ENCODE results near the gene ZNF665.
"Not testable (repeated sequence)": the region's sequence is repeated elsewhere in the genome, so short reads cannot be mapped to it uniquely, and the experiment has no call there.

ZNF665 gene

GRCh38 chr19:53131085-53131590 lies 62.0 kb downstream of the ZNF665 start:
- H3K4me3 ChIP-seq (ENCODE audit: low read depth, low read length) = no peak overlapping the region; the same call in 1 of the 2 replicates
- TF ChIP-seq CTCF (IDR thresholded peaks at IDR 0.05; ENCODE audit: control insufficient read depth, extremely low read depth, insufficient read depth) = no peak
- DNase-seq (ENCODE audit: low read depth) = no peak

GRCh38 chr19:53130506-53130905 lies 62.7 kb downstream of the ZNF665 start:
- DNase-seq (ENCODE audit: low read depth) = no peak
- TF ChIP-seq CTCF (IDR thresholded peaks at IDR 0.05; ENCODE audit: control insufficient read depth, extremely low read depth, insufficient read depth) = no peak
- no peak overlapping the region for H3K4me3 ChIP-seq (ENCODE audit: low read depth, low read length)

- not testable (repeated sequence) for H3K4me3 ChIP-seq (ENCODE audit: low read depth, low read length); DNase-seq (ENCODE audit: low read depth)
These were observed 66.2 kb downstream of the ZNF665 start for GRCh38 chr19:53126733-53127526.

GRCh38 chr19:53123400-53123799 lies 69.8 kb downstream of the ZNF665 start:
- TF ChIP-seq CTCF (IDR thresholded peaks at IDR 0.05; ENCODE audit: control insufficient read depth, extremely low read depth, insufficient read depth) = no peak
- no peak for DNase-seq (ENCODE audit: low read depth)
- no peak overlapping the region for H3K4me3 ChIP-seq (ENCODE audit: low read depth, low read length)
